ENCODE data around the gene SVEP1. TPM values are rescaled to one million over a fixed set of nuclear protein-coding genes. Genes with fewer than 3 reads are reported as not detected.
"Not testable (repeated sequence)": the region's sequence is repeated elsewhere in the genome, so short reads cannot be mapped to it uniquely, and the experiment has no call there.

Gene SVEP1
- total RNA-seq, 2 experiments from 2014 or later: not detected

DNA sequence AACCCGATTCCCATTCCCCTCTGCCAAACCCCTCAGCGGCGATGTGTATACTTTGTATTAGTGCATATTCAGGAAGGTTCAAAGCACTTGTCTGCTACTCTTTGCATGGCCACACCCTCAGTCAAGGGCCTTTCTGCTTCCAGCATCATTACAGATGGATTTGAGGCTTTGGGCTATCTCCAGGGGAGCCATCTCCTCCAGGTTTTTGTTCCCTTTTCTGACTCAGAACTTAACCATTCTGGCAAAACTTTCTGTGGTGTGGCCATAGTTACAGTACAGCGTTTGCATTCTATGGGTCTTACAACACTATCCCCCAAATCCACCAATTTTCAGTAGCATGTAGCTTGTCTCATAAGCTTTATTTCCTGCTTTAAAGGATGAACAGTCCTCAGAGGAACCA is 36.0 kb upstream of the SVEP1 start:
- intact Hi-C loops (cut with DNase I, micrococcal nuclease): no loop called here
- Mint-ChIP-seq H3K27ac (no peak overlapping the region), H3K9me3 (no peaks in the 10 kb centered on the region), H3K36me3 (ENCODE audit: low read depth) (no peaks in the 10 kb centered on the region), H3K4me1 (ENCODE audit: low read depth) (no peaks in the 10 kb centered on the region), H3K4me3 (no peak overlapping the region), H3K27me3 (peaks cover 10% of the 10 kb centered on the region)
- no peaks in the 10 kb centered on the region for H3K9me3 ChIP-seq (ENCODE audit: control insufficient read depth in 1 of 2, insufficient read depth in 1 of 2, low read length in 2 of 2)
- ChIA-PET POLR2A (no interaction called here), CTCF (no interaction called here)
- no peaks in the 10 kb centered on the region for H3K36me3 ChIP-seq (ENCODE audit: insufficient read depth, low read length)
- no peak for ATAC-seq (ENCODE audit: poor library complexity)
- H3K27ac ChIP-seq (ENCODE audit: low read depth in 1 of 2, low read length in 2 of 2): no peak overlapping the region
- no peaks in the 10 kb centered on the region for H3K27me3 ChIP-seq (ENCODE audit: control insufficient read depth in 1 of 2, insufficient read depth in 2 of 2, low read length in 2 of 2)
- H3K4me3 ChIP-seq (ENCODE audit: low read length): no peak overlapping the region
- H3K4me1 ChIP-seq (ENCODE audit: insufficient read depth, low read length): no peaks in the 10 kb centered on the region
- no peak for DNase-seq
- TF ChIP-seq, protein P1, sequence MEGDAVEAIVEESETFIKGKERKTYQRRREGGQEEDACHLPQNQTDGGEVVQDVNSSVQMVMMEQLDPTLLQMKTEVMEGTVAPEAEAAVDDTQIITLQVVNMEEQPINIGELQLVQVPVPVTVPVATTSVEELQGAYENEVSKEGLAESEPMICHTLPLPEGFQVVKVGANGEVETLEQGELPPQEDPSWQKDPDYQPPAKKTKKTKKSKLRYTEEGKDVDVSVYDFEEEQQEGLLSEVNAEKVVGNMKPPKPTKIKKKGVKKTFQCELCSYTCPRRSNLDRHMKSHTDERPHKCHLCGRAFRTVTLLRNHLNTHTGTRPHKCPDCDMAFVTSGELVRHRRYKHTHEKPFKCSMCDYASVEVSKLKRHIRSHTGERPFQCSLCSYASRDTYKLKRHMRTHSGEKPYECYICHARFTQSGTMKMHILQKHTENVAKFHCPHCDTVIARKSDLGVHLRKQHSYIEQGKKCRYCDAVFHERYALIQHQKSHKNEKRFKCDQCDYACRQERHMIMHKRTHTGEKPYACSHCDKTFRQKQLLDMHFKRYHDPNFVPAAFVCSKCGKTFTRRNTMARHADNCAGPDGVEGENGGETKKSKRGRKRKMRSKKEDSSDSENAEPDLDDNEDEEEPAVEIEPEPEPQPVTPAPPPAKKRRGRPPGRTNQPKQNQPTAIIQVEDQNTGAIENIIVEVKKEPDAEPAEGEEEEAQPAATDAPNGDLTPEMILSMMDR (IDR thresholded peaks at IDR 0.05): no peak

DNA sequence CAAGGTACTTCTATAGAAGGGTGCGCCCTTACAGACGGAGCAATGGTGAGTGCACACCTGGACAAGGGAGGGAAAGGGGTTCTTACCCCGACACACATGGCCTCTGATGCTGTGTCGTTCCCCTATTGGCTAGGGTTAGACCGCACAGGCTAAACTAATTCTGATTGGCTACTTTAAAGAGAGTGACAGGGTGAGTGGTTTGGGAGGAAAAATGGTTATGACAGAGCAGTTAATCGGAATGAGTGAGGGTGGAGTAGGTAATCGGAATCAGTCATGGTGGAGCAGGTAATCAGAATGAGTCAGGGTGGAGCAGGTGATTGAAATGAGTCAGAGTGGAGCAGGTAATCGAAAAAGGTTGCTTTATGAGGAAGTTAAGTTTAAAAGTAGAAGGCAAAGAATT is 35.0 kb upstream of the SVEP1 start:
- H3K4me3 ChIP-seq (ENCODE audit: low read length); H3K4me1 Mint-ChIP-seq (ENCODE audit: low read depth); H3K36me3 ChIP-seq (ENCODE audit: insufficient read depth, low read length); H3K9me3 ChIP-seq (ENCODE audit: control insufficient read depth in 1 of 2, insufficient read depth in 1 of 2, low read length in 2 of 2); H3K36me3 Mint-ChIP-seq (ENCODE audit: low read depth); H3K27me3 ChIP-seq (ENCODE audit: control insufficient read depth in 1 of 2, insufficient read depth in 2 of 2, low read length in 2 of 2); H3K4me1 ChIP-seq (ENCODE audit: insufficient read depth, low read length); H3K27me3 Mint-ChIP-seq; H3K27ac ChIP-seq (ENCODE audit: low read depth in 1 of 2, low read length in 2 of 2); DNase-seq; H3K9me3 Mint-ChIP-seq; ATAC-seq (ENCODE audit: poor library complexity); CTCF ChIA-PET; H3K4me3 Mint-ChIP-seq; POLR2A ChIA-PET; intact Hi-C loops (cut with DNase I, micrococcal nuclease); H3K27ac Mint-ChIP-seq: not testable (repeated sequence)

DNA sequence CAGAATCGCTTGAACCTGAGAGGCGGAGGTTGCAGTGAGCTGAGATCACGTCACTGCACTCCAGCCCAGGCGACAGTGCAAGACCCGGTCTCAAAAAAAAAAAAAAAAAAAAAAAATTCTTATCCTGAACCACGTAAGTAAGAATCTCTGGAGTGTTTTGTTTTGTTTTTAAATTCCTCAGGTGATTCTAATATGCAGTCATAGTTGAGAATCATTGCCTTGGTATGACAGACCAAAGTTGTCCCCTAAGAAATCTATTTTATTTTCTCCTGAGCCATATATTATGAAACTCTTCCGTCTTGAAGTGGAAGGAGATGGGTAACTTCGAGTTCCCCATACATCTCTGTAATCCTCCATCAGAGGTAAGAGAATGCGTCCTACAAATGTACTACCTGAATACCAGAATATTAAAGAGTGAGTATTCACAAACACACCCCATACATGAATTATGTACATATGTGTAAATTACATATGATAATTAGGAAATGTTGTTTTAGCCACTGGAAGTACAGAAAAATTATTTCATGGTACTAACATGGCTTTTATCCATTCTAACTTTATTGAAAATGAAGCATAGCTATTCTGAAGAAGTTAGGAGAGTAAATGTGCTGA is 26.7 kb upstream of the SVEP1 start:
- ATAC-seq (ENCODE audit: poor library complexity) (no peak), DNase-seq (no peak)
- ChIA-PET POLR2A (no interaction called here), CTCF (no interaction called here)
- no peaks in the 10 kb centered on the region for H3K36me3 Mint-ChIP-seq (ENCODE audit: low read depth)
- no peak overlapping the region for H3K4me3 Mint-ChIP-seq
- no peaks in the 10 kb centered on the region for H3K4me1 Mint-ChIP-seq (ENCODE audit: low read depth)
- H3K27ac ChIP-seq (ENCODE audit: low read depth in 1 of 2, low read length in 2 of 2): no peak overlapping the region
- no peak overlapping the region for H3K4me3 ChIP-seq (ENCODE audit: low read length)
- TF ChIP-seq, protein P1 (IDR thresholded peaks at IDR 0.05): no peak
- H3K9me3 ChIP-seq (ENCODE audit: control insufficient read depth in 1 of 2, insufficient read depth in 1 of 2, low read length in 2 of 2): peaks cover 0 to 4% of the 10 kb centered on the region in 2 experiments
- intact Hi-C loops (cut with DNase I, micrococcal nuclease): no loop called here
- peaks cover 17% of the 10 kb centered on the region for H3K27me3 Mint-ChIP-seq
- H3K36me3 ChIP-seq (ENCODE audit: insufficient read depth, low read length): no peaks in the 10 kb centered on the region
- H3K27ac Mint-ChIP-seq: no peak overlapping the region
- no peaks in the 10 kb centered on the region for H3K27me3 ChIP-seq (ENCODE audit: control insufficient read depth in 1 of 2, insufficient read depth in 2 of 2, low read length in 2 of 2)
- H3K9me3 Mint-ChIP-seq: no peaks in the 10 kb centered on the region
- no peaks in the 10 kb centered on the region for H3K4me1 ChIP-seq (ENCODE audit: insufficient read depth, low read length)

DNA sequence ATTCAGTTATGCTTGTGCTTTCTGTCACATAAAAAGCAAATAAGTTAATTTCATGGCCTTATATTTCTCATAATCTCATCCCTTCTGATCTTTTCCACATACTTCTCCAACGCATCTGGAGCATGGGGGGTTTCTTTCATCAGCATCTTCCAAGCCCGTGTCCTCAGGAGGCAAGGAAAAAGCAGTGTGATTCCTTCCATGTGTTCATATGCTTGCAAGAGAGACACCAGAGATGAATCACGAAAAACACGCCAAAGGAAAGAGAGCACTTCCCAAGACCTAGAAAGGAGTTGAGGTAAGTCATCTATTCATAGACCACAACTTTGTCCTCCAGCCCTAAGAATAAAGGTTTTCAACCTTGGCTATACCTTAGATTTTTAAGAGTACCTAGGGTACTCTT is 26.0 kb upstream of the SVEP1 start:
- H3K27ac ChIP-seq (ENCODE audit: low read depth in 1 of 2, low read length in 2 of 2): no peak overlapping the region
- H3K4me3 Mint-ChIP-seq: no peak overlapping the region
- ChIA-PET CTCF (no interaction called here), POLR2A (no interaction called here)
- no peak for DNase-seq
- H3K4me3 ChIP-seq (ENCODE audit: low read length): no peak overlapping the region
- H3K27ac Mint-ChIP-seq: no peak overlapping the region
- no peaks in the 10 kb centered on the region for H3K27me3 ChIP-seq (ENCODE audit: control insufficient read depth in 1 of 2, insufficient read depth in 2 of 2, low read length in 2 of 2)
- no peaks in the 10 kb centered on the region for H3K36me3 Mint-ChIP-seq (ENCODE audit: low read depth)
- H3K4me1 Mint-ChIP-seq (ENCODE audit: low read depth): no peaks in the 10 kb centered on the region
- intact Hi-C loops (cut with DNase I, micrococcal nuclease): no loop called here
- H3K27me3 Mint-ChIP-seq: peaks cover 17% of the 10 kb centered on the region
- TF ChIP-seq, protein P1 (IDR thresholded peaks at IDR 0.05): no peak
- no peak for ATAC-seq (ENCODE audit: poor library complexity)
- peaks cover 0 to 4% of the 10 kb centered on the region in 2 experiments for H3K9me3 ChIP-seq (ENCODE audit: control insufficient read depth in 1 of 2, insufficient read depth in 1 of 2, low read length in 2 of 2)
- H3K4me1 ChIP-seq (ENCODE audit: insufficient read depth, low read length): no peaks in the 10 kb centered on the region
- no peaks in the 10 kb centered on the region for H3K36me3 ChIP-seq (ENCODE audit: insufficient read depth, low read length)
- no peaks in the 10 kb centered on the region for H3K9me3 Mint-ChIP-seq

All from CD4-positive, alpha-beta T cell (primary cell).